Amygdala (tissue), 56 donors: ENCODE measurements around the gene RNF181.
"Not testable (repeated sequence)": the region's sequence is repeated elsewhere in the genome, so short reads cannot be mapped to it uniquely, and the experiment has no call there.

Experiments
- DNase-seq, 56 donors: peaks; one replicate each; lab custom pipeline; 2025; lab: John Stamatoyannopoulos, UW

Gene RNF181

GRCh38 chr2:85575739-85576138, 19.8 kb upstream of the RNF181 start:
- no peak for DNase-seq

DNA sequence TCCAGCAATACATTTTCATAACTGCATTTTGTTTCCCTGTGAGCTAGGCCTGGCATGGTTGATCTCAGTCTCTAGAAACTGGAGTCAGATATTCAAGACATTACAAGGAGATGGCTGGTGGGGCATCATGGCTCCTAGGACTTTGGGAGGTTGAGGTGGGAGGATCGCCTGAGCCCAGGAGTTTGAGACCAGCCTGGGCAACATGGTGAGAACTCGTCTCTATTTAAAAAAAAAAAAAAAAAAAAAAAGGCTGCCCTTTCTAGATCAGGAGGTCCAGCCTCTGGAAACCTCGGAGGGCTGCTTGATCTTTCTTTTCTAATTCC, 18.5 kb upstream of the RNF181 start:
- DNase-seq, result no peak

DNA sequence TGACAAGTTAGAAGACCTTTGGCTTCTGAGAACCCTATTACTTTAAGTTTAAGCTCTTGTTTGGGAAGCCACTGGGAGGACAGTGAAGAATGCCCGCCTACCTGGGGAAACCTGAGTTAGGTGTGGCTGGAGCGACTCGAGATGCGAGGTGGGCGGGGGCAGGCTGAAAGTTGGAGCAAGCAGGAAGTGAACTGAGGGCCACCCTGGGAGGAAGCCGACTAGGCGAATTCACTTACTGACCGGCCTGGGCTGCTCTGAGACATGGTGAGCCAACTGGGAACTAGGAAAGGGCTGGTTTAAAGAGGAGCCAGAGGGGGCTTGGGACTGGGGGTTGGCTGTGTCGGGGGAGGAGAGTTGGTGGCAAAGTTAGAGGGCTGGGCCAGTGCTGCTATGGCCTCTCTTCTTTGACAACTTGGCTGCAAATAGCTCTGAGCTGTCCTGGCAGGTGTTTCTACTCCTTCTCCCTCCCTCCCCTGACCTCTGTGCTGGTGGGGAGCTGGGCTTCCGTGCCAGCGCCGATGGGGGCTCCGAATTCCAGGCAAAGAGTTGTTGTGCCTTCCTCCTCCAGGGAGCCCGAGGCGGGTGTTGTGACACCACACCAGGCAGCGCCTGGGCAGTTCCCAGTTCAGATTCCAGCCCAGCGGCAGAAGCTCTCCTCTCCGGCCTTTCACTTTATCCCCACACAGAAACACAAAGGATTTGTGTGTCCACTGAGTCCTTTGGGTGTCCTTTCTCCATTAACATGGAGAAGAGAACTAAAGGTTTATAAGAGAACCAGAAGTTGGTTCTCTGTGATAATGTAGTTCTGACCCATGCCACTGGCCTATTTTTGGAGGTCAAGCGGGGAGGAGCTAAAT, 17.9 kb upstream of the RNF181 start, which contains the start of gene VAMP8:
VAMP8 (plus strand) TSS at position 201 of the 857 bp plus-strand sequence; CDS start at position 262, 61 bp downstream.
- DNase-seq, result no peak

DNA sequence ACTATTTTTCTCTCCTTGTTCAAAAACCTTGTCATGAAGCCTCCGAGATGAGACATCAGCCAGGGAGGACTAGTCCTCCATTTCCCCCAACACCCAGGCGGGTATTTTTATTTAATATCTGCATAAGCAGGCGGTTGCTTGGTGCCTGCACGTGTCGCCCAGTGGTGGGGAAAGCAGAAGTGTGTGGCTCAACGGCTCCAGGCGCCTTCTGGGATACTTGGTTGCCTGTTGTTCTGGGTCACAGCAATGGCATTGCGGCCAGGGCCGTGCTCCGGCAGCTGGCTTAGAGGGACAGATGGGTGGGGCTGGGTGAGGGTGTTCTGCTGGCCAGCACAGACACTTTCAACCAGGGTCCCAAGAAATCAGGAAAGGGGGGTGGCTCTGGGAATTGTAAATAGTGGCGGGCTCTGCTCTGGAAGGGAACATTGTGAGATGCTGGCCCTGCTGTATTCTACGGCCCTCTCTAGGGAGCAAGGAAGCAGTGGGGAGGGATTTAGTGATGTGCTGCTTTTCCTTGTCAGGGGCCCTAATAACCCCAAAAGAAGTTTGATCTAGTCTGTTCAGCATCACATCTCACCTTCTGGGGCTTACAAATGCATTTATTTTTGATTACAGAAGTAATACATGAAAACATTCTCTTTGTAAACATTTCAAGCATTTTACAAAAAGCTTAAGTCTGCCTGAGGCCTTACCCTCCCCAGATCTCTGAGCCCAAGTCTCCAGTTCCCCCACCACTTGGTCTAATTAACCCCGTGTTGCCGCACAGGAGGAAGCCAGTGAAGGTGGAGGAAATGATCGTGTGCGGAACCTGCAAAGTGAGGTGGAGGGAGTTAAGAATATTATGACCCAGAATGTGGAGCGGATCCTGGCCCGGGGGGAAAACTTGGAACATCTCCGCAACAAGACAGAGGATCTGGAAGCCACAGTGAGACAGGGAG, 17.0 kb upstream of the RNF181 start:
- DNase-seq, result peak in 5 of 56 donors; percentile 9 to 25 (median 18)

DNA sequence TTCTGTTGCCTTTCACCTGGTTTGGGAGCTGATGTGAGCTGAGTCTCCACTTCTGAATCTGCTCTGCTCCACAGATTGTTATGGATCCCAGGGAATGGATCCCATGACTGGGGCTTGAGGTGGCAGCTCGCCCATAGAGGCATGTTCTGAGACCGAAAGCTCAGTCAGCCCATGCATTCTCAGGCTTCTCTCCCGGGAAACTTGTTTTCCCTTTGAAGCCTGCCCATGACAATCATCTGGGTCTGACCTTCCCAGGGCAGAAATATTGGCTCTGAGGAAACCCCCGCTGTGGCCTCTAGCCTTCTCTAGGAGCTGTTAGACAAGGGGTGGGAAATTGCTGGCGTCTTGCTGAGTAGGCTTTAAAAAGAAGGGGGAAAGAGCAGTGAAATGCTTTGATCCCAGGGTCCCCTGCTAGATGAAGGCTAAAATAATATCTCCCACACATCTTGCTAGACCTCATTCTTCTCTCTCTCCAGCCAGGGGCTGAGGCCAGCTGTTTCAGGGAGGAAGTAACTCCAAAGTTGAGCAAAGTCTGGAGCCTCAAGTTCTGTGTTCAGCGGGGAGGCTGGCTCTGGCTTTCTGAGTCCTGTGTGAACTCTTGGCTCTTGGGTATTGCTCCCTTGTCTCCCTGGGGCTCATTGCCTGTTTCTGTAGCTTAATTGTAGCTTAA, 16.1 kb upstream of the RNF181 start:
- DNase-seq, result peak in 1 of 56 donors; percentile 20

DNA sequence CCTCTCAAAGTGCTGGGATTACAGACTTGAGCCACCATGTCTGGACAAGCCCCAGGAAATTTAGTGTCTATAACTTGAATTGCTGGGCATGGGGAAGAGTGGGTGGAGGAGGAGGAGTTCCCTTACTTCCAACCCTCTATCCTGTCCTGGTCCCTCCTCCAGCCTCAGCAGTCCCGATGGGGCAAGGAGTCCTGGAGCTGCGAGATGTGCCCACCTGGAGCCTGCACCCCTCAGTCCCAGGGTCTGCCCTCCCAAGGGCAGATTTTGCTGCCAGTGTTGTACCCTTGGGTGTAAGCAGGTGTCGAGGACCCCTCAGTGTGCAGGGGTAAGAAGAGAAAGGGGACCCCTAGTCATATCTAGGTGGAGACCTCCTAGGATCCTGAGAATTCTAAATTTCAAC, 15.3 kb upstream of the RNF181 start:
- no peak for DNase-seq

- DNase-seq, result peak in 6 of 56 donors; percentile 19 to 27 (median 26)
Measured at GRCh38 chr2:85582492-85582891, 13.1 kb upstream of the RNF181 start.

- no peak for DNase-seq
Measured at GRCh38 chr2:85583667-85584353, 11.7 kb upstream of the RNF181 start.

- DNase-seq, result peak in 1 of 56 donors; percentile 27
Measured at GRCh38 chr2:85584354-85584856, 11.1 kb upstream of the RNF181 start, which contains the start of gene VAMP5. TSS of gene VAMP5 (plus strand) at chr2:85584431. CDS start at chr2:85584491, 60 bp downstream.

DNA sequence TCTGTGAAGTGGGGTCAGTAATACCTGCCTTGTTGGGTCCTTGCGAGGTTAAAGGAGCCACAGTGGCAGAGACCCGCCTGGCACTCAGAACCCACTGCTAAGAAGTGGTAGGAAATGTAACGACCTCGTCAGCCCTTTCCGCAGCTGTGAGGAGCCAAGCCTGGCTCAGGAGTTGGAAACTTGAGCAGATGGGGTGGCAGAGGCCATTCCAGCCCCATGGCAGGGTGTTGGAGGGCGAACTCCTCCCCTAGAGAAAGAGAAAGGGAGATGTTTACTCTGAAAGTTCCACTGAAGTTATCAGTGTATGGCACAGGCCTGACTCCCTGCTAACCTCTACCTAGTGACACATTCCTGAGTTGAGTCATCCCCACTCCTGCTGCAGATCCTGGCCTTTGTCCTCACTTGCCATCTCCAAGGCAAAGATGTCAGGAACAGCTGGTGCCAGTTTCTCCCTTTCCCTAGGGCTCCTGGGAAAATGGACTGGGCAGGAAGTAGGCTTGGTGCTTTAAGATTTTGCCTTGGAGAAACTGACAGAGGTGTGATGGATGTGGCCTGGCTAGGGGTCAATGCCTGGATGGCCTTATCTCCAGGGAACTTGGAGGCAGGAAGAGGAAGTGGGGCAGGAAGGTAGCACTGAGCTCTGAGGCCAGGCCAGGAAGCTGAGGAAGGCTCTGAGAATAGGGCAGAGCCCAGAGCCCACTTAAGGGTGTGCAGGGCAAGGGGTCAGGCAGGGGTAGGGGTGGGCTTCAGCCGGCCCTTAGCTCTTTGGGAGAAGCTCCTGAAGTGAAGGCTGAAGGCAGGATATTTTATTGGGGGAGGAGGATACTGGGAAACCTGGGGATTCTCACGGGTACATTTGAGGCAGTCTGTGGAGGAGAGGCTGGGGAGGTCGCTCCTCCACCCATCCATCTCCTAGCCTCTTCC, 10.4 kb upstream of the RNF181 start:
- DNase-seq, result no peak

- DNase-seq, result no peak
Measured at GRCh38 chr2:85585781-85586105, 9.8 kb upstream of the RNF181 start.

DNA sequence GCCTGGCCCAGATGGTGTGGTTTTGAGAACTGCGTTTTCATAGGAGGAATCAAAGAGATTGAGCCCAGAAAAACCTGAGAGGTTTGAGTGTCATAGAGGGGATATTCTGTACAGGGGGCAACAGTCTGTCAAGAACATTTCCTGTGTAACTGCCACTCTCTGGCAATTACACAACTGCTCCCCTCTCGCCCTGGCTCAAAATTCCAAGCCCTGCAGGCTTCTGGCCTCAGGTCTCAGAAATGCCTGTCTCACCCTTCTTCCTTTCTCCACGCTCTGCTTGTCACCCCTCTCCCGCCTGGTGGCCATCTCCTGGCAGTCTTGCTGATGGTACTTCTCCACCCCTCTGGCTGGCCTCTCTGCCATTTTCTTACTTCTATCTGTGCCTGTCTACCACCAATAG, 7.3 kb upstream of the RNF181 start:
- no peak for DNase-seq

GRCh38 chr2:85588645-85589044, 6.9 kb upstream of the RNF181 start:
- no peak for DNase-seq

DNA sequence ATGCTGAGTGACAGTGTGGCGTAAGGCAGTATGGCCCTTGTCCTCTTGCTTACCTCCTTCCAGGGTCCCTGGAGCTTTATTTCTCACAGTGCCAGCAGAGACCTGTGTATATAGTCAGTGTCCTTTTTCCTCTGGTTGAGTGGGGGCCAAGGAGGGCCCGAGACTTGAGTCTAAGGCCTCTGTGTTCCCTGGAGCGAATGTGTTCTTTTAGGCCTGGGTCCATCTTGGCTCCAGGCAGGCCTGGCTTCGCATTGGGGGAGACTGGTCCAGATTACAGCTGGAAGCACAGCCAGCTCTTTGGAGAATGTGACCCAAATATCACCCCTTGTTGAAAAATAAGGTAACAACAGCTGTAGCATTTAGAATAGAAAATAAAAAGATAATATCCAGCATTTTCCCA, 6.4 kb upstream of the RNF181 start:
- DNase-seq, result peak in 3 of 56 donors; percentile 12 to 25 (median 18)

- DNase-seq, result peak in 2 of 56 donors; percentile 36 to 37
Measured at GRCh38 chr2:85589982-85590791, 5.4 kb upstream of the RNF181 start.

DNA sequence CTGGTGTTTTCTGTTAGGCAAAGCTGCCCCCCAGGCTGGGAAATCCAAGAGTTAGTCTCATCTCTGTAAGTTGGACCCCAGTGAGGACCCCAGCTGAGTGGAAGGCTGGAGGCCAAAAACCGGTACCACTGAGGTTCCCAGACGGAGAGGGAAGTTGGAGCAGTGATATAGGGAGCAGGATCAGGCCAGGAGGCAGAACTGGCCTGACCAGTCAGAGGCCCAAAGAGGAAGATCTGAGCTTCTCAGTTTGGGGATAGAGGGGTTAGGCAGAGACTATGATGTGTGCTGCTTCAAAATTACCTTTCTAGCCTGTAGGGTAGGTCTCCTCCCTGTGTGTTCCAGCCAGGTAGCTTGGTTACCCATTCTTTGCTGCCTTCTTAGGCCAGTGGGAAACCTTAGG, 4.6 kb upstream of the RNF181 start:
- DNase-seq, result no peak

DNA sequence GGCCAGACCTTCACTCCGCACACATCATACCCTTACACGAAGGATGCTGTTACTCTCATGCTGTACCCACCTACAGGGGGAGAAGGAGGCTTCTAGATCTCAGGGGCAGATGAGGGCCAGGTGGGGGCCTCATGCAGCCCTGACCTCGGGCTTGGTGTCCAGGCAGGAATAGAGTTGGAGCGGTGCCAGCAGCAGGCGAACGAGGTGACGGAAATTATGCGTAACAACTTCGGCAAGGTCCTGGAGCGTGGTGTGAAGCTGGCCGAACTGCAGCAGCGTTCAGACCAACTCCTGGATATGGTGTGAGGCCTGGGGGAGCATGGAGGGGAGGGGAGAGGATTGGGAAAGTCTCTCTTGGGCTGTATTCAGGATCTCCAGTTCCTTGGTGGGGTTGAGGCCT, 4.0 kb upstream of the RNF181 start:
- DNase-seq, result no peak

- not testable (repeated sequence) for DNase-seq
Measured at GRCh38 chr2:85592299-85592698, 3.2 kb upstream of the RNF181 start.
